Caco-2 (cell line): ENCODE measurements around the gene FBXL5. TPM values are rescaled to one million over a fixed set of nuclear protein-coding genes. Genes with fewer than 3 reads are reported as not detected.
"Not testable (repeated sequence)": the region's sequence is repeated elsewhere in the genome, so short reads cannot be mapped to it uniquely, and the experiment has no call there.

Experiments
- BruUV-seq: library from RNA; stranded (reverse); fragments of 400-500 nt; replicated peaks from 2 replicates; lab custom pipeline; 2021; lab: Mats Ljungman, UMichigan
- CTCF ChIA-PET: fragments of 300-600 bp; sonication (Branson Sonifier 250); formaldehyde crosslinking; loops from one replicate; lab custom pipeline; 2022; ENCODE audit warnings: antibody characterized with exemption; lab: Charles Lee
- POLR2A ChIA-PET: fragments of 300-600 bp; sonication (Branson Sonifier 250); formaldehyde crosslinking; loops from one replicate; lab custom pipeline; 2022; ENCODE audit warnings: antibody characterized with exemption; lab: Charles Lee
- DNase-seq, 2 experiments: peaks; one replicate each; pipeline versions ENCODE4 v3.0.0 to v3.0.0-alpha.2; 2020 to 2022
- H3K27me3 ChIP-seq: replicated peaks from 2 replicates; pipeline ENCODE4 v1.6.0; 2011; ENCODE audit warnings: low read length; ENCODE audit not compliant: control insufficient read depth, insufficient read depth
- H3K36me3 ChIP-seq: 2 replicates; pipeline ENCODE4 v1.5.1; 2011; ENCODE audit warnings: low read length; ENCODE audit not compliant: control insufficient read depth, insufficient read depth
- H3K4me1 ChIP-seq: fragments of 250-450 bp; sonication (Bioruptor Pico); 2 replicates; pipeline ENCODE4 v1.5.1; 2020; ENCODE audit warnings: mild to moderate bottlenecking
- H3K4me3 ChIP-seq: 2 replicates; pipeline ENCODE4 v1.5.1; 2011; ENCODE audit warnings: low read depth, mild to moderate bottlenecking, control low read depth, low read length
- H3K9me3 ChIP-seq: fragments of 250-450 bp; sonication (Bioruptor Pico); 2 replicates; pipeline ENCODE4 v1.5.1; 2020; ENCODE audit warnings: mild to moderate bottlenecking, moderate library complexity
- H3K27ac Mint-ChIP-seq: one replicate; pipeline ENCODE4 v1.8.0; 2022; ENCODE audit warnings: mixed read lengths; ENCODE audit not compliant: unreplicated experiment
- H3K27me3 Mint-ChIP-seq: one replicate; pipeline ENCODE4 v1.8.0; 2022; ENCODE audit warnings: mixed read lengths; ENCODE audit not compliant: insufficient read depth, unreplicated experiment
- H3K36me3 Mint-ChIP-seq: one replicate; pipeline ENCODE4 v1.8.0; 2022; ENCODE audit warnings: mild to moderate bottlenecking, mixed read lengths; ENCODE audit not compliant: insufficient read depth, unreplicated experiment
- H3K4me1 Mint-ChIP-seq: one replicate; pipeline ENCODE4 v1.8.0; 2022; ENCODE audit warnings: low read depth, mixed read lengths; ENCODE audit not compliant: unreplicated experiment
- H3K4me3 Mint-ChIP-seq: one replicate; pipeline ENCODE4 v1.8.0; 2022; ENCODE audit warnings: mild to moderate bottlenecking, moderate library complexity, mixed read lengths; ENCODE audit not compliant: unreplicated experiment
- H3K9me3 Mint-ChIP-seq: one replicate; pipeline ENCODE4 v1.8.0; 2022; ENCODE audit warnings: mixed read lengths; ENCODE audit not compliant: unreplicated experiment
- intact Hi-C: fragments of 100-400 bp; cut with micrococcal nuclease; formaldehyde crosslinking; loops from one replicate; pipeline ENCODE4 v1.10.0; 2022; ENCODE audit not compliant: unreplicated experiment
- total RNA-seq: library from RNA; stranded (reverse); gene quantifications from 2 replicates; pipeline ENCODE4 v1.2.3, GENCODE V29; 2022
- TF ChIP-seq, protein P1 (sequence below), 2 experiments: fragments of 200-600 bp in 1 of 2; IDR thresholded peaks; 1 replicate in 1 of 2; 2 replicates in 1 of 2; pipeline versions ENCODE4 v1.5.1 to v1.8.0; 2011 to 2022; ENCODE audit warnings: antibody characterized with exemption in 1 of 2, control low read depth in 1 of 2, inconsistent platforms in 1 of 2, low read depth in 1 of 2, low read length in 1 of 2, mild to moderate bottlenecking in 1 of 2, moderate library complexity in 1 of 2; ENCODE audit not compliant: insufficient read depth in 1 of 2, severe bottlenecking in 1 of 2, unreplicated experiment in 1 of 2

The FBXL5 gene
- total RNA-seq, 1 experiment from 2014 or later: 29.1 TPM

GRCh38 chr4:15638418-15638817 lies 16.7 kb downstream of the FBXL5 start:
- intact Hi-C loops: no loop called here
- Histone ChIP-seq H3K36me3 (no peaks in the 10 kb centered on the region), H3K4me1 (no peaks in the 10 kb centered on the region), H3K4me3 (no peak overlapping the region), H3K9me3 (no peaks in the 10 kb centered on the region), H3K27me3 (no peaks in the 10 kb centered on the region)
- BruUV-seq: no TSS peak
- TF ChIP-seq, protein P1, sequence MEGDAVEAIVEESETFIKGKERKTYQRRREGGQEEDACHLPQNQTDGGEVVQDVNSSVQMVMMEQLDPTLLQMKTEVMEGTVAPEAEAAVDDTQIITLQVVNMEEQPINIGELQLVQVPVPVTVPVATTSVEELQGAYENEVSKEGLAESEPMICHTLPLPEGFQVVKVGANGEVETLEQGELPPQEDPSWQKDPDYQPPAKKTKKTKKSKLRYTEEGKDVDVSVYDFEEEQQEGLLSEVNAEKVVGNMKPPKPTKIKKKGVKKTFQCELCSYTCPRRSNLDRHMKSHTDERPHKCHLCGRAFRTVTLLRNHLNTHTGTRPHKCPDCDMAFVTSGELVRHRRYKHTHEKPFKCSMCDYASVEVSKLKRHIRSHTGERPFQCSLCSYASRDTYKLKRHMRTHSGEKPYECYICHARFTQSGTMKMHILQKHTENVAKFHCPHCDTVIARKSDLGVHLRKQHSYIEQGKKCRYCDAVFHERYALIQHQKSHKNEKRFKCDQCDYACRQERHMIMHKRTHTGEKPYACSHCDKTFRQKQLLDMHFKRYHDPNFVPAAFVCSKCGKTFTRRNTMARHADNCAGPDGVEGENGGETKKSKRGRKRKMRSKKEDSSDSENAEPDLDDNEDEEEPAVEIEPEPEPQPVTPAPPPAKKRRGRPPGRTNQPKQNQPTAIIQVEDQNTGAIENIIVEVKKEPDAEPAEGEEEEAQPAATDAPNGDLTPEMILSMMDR (IDR thresholded peaks at IDR 0.05; ENCODE audit: insufficient read depth in 1 of 2, low read depth in 1 of 2, low read length in 1 of 2, severe bottlenecking in 1 of 2, unreplicated experiment in 1 of 2): no peak
- CTCF ChIA-PET: no interaction called here
- Mint-ChIP-seq H3K36me3 (peaks cover 21% of the 10 kb centered on the region), H3K9me3 (no peaks in the 10 kb centered on the region), H3K27ac (no peak overlapping the region), H3K4me1 (no peaks in the 10 kb centered on the region), H3K27me3 (no peaks in the 10 kb centered on the region), H3K4me3 (no peak overlapping the region)
- POLR2A ChIA-PET: no interaction called here
- DNase-seq: no peak

- no peak overlapping the region for H3K4me3 Mint-ChIP-seq
- BruUV-seq: no TSS peak
- ChIA-PET CTCF (no interaction called here), POLR2A (no interaction called here)
- no peaks in the 10 kb centered on the region for H3K27me3 Mint-ChIP-seq
- Histone ChIP-seq H3K9me3 (no peaks in the 10 kb centered on the region), H3K4me3 (no peak overlapping the region), H3K27me3 (no peaks in the 10 kb centered on the region), H3K4me1 (no peaks in the 10 kb centered on the region), H3K36me3 (no peaks in the 10 kb centered on the region)
- no peaks in the 10 kb centered on the region for H3K4me1 Mint-ChIP-seq
- peaks cover 30% of the 10 kb centered on the region for H3K36me3 Mint-ChIP-seq
- TF ChIP-seq, protein P1 (IDR thresholded peaks at IDR 0.05; ENCODE audit: insufficient read depth in 1 of 2, low read depth in 1 of 2, low read length in 1 of 2, severe bottlenecking in 1 of 2, unreplicated experiment in 1 of 2): no peak
- intact Hi-C loops: no loop called here
- no peak for DNase-seq
- H3K9me3 Mint-ChIP-seq: no peaks in the 10 kb centered on the region
- H3K27ac Mint-ChIP-seq: no peak overlapping the region
Observed at GRCh38 chr4:15636818-15637217, 18.3 kb downstream of the FBXL5 start.

- intact Hi-C loops, H3K4me3 ChIP-seq, H3K27ac Mint-ChIP-seq, BruUV-seq, DNase-seq, H3K27me3 Mint-ChIP-seq, H3K4me3 Mint-ChIP-seq, POLR2A ChIA-PET, H3K4me1 ChIP-seq, H3K36me3 ChIP-seq, H3K4me1 Mint-ChIP-seq, CTCF ChIA-PET, H3K27me3 ChIP-seq: not testable (repeated sequence)
- Mint-ChIP-seq H3K9me3 (peaks cover 21% of the 10 kb centered on the region), H3K36me3 (peaks cover 32% of the 10 kb centered on the region)
- H3K9me3 ChIP-seq: peaks cover 11% of the 10 kb centered on the region
Observed at GRCh38 chr4:15617407-15617806, 37.8 kb downstream of the FBXL5 start.

DNA sequence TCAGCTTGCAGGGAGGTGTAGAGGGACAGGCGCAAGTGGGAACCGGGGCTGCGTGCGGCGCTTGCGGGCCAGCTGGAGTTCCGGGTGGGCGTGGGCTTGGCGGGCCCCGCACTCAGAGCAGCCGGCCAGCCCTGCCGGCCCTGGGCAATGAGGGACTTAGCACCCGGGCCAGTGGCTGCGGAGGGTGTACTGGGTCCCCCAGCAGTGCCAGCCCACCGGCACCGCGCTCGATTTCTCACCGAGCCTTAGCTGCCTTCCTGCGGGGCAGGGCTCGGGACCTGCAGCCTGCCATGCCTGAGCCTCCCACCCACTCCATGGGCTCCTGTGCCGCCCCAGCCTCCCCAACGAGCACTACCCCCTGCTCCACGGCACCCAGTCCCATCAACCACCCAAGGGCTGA lies 40.3 kb downstream of the FBXL5 start:
- CTCF ChIA-PET, H3K4me1 ChIP-seq, H3K36me3 ChIP-seq, DNase-seq, H3K4me3 ChIP-seq, BruUV-seq, H3K9me3 ChIP-seq, H3K27me3 Mint-ChIP-seq, POLR2A ChIA-PET, H3K27ac Mint-ChIP-seq, H3K4me1 Mint-ChIP-seq, H3K4me3 Mint-ChIP-seq, intact Hi-C loops, H3K27me3 ChIP-seq: not testable (repeated sequence)
- H3K36me3 Mint-ChIP-seq: peaks cover 21% of the 10 kb centered on the region
- peaks cover 21% of the 10 kb centered on the region for H3K9me3 Mint-ChIP-seq
